ENCODE results near the gene P2RX7. TPM values are rescaled to one million over a fixed set of nuclear protein-coding genes. Genes with fewer than 3 reads are reported as not detected.
A peak's percentile ranks its signal among the peaks of the same experiment; 100 is the strongest.

P2RX7 gene
- total RNA-seq, 4 donors from 2014 or later = 0.35 to 0.46 (median 0.41) TPM; not detected in 1

DNA sequence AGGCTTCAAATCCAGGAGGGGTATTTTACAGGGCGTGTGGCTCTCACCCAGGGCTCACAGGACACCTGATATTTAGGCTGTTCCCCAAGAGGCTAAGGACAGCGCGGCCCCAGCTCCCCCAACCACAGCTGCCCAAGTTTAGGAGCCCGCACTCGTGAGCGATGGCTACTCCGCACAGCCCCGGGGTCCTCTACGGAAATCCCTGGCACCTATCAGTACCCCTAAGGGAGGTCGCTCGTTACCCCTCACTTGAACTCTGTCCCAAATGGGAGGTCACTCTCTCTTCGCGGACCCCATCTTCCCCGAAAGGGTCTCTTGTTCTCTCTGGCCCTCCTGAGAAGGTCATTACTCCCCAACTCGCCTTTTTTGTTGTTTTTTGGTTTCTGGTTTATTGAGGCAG is 76.5 kb downstream of the P2RX7 start:
- ATAC-seq = no peak
- H3K27me3 ChIP-seq = no peaks in the 10 kb centered on the region
- no peaks in the 10 kb centered on the region for H3K9me3 ChIP-seq
- in situ Hi-C loops (cut with MboI; ENCODE audit: low sequenced_read_pairs in 4 of 4) = no loop called here
- H3K27ac ChIP-seq = peak overlapping the region in 1 of 4 donors; percentile 80
- TF ChIP-seq, protein P1, sequence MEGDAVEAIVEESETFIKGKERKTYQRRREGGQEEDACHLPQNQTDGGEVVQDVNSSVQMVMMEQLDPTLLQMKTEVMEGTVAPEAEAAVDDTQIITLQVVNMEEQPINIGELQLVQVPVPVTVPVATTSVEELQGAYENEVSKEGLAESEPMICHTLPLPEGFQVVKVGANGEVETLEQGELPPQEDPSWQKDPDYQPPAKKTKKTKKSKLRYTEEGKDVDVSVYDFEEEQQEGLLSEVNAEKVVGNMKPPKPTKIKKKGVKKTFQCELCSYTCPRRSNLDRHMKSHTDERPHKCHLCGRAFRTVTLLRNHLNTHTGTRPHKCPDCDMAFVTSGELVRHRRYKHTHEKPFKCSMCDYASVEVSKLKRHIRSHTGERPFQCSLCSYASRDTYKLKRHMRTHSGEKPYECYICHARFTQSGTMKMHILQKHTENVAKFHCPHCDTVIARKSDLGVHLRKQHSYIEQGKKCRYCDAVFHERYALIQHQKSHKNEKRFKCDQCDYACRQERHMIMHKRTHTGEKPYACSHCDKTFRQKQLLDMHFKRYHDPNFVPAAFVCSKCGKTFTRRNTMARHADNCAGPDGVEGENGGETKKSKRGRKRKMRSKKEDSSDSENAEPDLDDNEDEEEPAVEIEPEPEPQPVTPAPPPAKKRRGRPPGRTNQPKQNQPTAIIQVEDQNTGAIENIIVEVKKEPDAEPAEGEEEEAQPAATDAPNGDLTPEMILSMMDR (IDR thresholded peaks at IDR 0.05 in 4 of 5, conservative IDR thresholded peaks at IDR 0.05 in 1 of 5) = no peak
- no peak for TF ChIP-seq POLR2A (IDR thresholded peaks at IDR 0.05)
- peaks cover 0 to 8% of the 10 kb centered on the region in 2 donors for H3K4me1 ChIP-seq
- H3K4me3 ChIP-seq = peak overlapping the region in 3 of 4 donors; percentile 60 to 74 (median 69)
- intact Hi-C loops (cut with DNase I; ENCODE audit: low total_unique reads) = no loop called here
- no peak for DNase-seq
- no peaks in the 10 kb centered on the region for H3K36me3 ChIP-seq

DNA sequence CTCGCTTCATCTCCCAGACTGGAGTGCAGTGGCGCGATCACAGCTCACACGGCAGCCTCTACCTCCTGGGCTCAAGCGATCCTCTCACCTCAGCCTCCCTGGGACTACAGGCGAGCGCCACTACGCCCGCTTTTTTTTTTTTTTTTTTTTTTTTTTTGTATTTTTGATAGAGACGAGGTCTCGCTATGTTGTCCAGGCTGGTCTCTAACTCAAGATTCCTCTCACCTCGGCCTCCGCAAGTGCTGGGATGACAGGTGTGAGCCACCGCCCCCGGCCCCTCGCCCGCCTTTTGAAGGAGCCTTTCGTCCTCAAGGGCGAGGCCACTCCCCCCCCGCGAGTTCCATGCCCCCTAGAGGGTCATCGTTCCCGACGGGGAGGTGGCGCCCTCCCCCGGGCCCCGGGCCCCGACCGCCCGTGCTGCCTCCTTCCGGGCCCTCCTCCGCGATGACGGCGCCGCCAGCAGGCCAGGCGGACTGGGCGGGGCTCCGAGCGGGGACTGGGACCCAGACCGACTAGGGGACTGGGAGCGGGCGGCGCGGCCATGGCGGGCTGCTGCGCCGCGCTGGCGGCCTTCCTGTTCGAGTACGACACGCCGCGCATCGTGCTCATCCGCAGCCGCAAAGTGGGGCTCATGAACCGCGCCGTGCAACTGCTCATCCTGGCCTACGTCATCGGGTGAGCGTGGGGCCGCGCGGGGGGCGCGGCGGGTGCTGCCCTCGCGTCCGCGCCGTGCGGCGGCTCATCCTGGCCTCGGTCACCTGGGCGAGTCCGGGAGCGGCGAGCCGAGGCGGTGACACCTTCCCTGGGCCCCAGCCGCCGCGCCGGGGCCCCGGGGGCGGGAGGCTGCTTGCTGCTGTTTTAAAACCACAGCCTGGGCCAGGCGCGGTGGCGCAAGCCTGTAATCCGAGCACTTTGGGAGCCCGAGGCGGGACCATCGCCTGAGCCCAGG is 77.2 kb downstream of the P2RX7 start, which contains the start of gene P2RX4:
Gene P2RX4, plus strand, starts transcription at position 506 of the 949 bp plus-strand sequence. Its CDS starts 36 bp downstream, at position 542.
- peak; percentile 38 to 63 for DNase-seq
- Histone ChIP-seq H3K9me3 (no peaks in the 10 kb centered on the region), H3K4me3 (peak within 1 kb of the TSS; percentile 60 to 74 (median 71)), H3K4me1 (peaks cover 0 to 8% of the 10 kb centered on the region in 2 donors), H3K27ac (peak within 1 kb of the TSS; percentile 65 to 80 (median 74)), H3K36me3 (no peaks in the 10 kb centered on the region), H3K27me3 (no peaks in the 10 kb centered on the region)
- ATAC-seq = peak; percentile 67 to 75
- in situ Hi-C loops (cut with MboI; ENCODE audit: low sequenced_read_pairs in 4 of 4) = no loop called here
- TF ChIP-seq, protein P1 (IDR thresholded peaks at IDR 0.05 in 4 of 5, conservative IDR thresholded peaks at IDR 0.05 in 1 of 5) = no peak
- peak; percentile 60 to 68 for TF ChIP-seq POLR2A (IDR thresholded peaks at IDR 0.05)
- intact Hi-C loops (cut with DNase I; ENCODE audit: low total_unique reads) = loop anchor here (5.0 kb wide), 1 partner anchor 83 kb away; no protein-coding TSS in a partner anchor

DNA sequence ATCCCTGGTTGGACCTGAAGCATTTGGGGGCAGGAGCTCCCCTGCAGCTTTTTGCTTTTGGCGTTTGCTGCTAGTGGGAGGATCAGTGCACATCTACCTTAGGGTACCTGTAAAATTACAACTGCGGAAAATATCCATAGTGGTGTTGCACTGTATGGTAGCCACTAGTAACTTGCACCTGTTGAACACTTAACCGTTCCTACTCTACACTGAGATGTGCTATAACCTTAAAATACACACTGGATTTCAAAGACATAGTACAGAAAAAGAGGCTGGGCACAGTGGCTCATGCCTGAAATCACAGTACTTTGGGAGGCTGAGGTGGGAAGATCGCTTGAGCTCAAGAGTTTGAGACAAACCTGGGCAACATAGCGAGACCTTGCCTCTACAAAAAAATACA is 80.2 kb downstream of the P2RX7 start:
- H3K27me3 ChIP-seq = no peaks in the 10 kb centered on the region
- no peak for ATAC-seq
- no peak overlapping the region for H3K27ac ChIP-seq
- H3K36me3 ChIP-seq = no peaks in the 10 kb centered on the region
- peaks cover 0 to 8% of the 10 kb centered on the region in 2 donors for H3K4me1 ChIP-seq
- H3K4me3 ChIP-seq = no peak overlapping the region
- in situ Hi-C loops (cut with MboI; ENCODE audit: low sequenced_read_pairs in 4 of 4) (no loop called here), intact Hi-C loops (cut with DNase I; ENCODE audit: low total_unique reads) (loop anchor here (5.0 kb wide), 1 partner anchor 86 kb away; no protein-coding TSS in a partner anchor)
- TF ChIP-seq, protein P1 (IDR thresholded peaks at IDR 0.05 in 4 of 5, conservative IDR thresholded peaks at IDR 0.05 in 1 of 5) = no peak
- TF ChIP-seq POLR2A (IDR thresholded peaks at IDR 0.05) = no peak
- H3K9me3 ChIP-seq = no peaks in the 10 kb centered on the region
- DNase-seq = no peak

DNA sequence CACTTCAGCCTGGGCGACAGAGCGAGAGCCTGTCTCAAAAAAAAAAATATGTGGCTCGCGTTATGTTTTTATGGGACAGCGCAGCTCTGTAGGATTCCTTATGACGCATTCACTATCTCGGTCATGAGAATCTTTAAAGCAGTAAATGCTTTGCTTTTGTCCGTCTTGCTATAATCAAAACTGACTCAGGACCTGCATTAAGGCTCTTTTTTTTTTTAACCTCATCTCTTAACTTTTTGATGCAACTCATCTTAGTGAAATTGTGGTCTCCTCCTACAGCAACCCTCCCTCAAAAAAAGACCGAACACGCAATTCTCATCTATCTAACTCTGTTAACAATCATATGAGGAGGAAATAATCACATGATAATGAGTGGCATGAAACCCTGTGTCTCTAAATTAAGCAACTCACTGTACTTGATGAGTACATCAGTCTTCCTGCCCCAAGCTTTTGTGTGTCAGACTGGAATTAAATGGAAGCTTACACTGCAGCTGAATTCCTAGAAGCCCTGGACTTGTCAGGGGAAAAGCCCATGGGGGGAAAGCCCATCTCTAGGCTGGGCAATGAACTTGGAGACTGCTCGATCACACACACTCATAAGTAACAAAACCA is 81.6 kb downstream of the P2RX7 start:
- no peak for TF ChIP-seq POLR2A (IDR thresholded peaks at IDR 0.05)
- TF ChIP-seq, protein P1 (IDR thresholded peaks at IDR 0.05 in 4 of 5, conservative IDR thresholded peaks at IDR 0.05 in 1 of 5) = no peak
- H3K4me1 ChIP-seq = peaks cover 0 to 8% of the 10 kb centered on the region in 2 donors
- no peaks in the 10 kb centered on the region for H3K9me3 ChIP-seq
- no peaks in the 10 kb centered on the region for H3K36me3 ChIP-seq
- no peaks in the 10 kb centered on the region for H3K27me3 ChIP-seq
- peak overlapping the region in 2 of 4 donors; percentile 15 to 39 for H3K27ac ChIP-seq
- no peak for DNase-seq
- no peak overlapping the region for H3K4me3 ChIP-seq
- intact Hi-C loops (cut with DNase I; ENCODE audit: low total_unique reads) (loop anchor here (5.0 kb wide), 1 partner anchor 87 kb away; no protein-coding TSS in a partner anchor), in situ Hi-C loops (cut with MboI; ENCODE audit: low sequenced_read_pairs in 4 of 4) (no loop called here)
- no peak for ATAC-seq

All from gastrocnemius medialis (tissue), 4 donors.